SK-N-SH (cell line): ENCODE measurements around the gene DUSP6. TPM values are rescaled to one million over a fixed set of nuclear protein-coding genes. Genes with fewer than 3 reads are reported as not detected.

Experiments used
- CTCF ChIA-PET: fragments of 300-600, 350-600 bp; formaldehyde crosslinking; extraction: SDS; loops from one replicate; lab custom pipeline; 2021; lab: Yijun Ruan, JAX
- POLR2A ChIA-PET: fragments of 350-600 bp; sonication (Branson Sonifier 250); formaldehyde crosslinking; extraction: SDS; loops from one replicate; lab custom pipeline; 2020; ENCODE audit warnings: antibody characterized with exemption, inconsistent platforms; lab: Yijun Ruan, JAX
- DNase-seq: peaks from one replicate; pipeline ENCODE4 v3.0.0; 2012
- H2AFZ ChIP-seq: fragments of 200-600 bp; sonication (generic); 2 replicates; pipeline ENCODE4 v1.8.1; 2016; ENCODE audit warnings: antibody characterized with exemption, mild to moderate bottlenecking, low read depth
- H3F3A ChIP-seq: fragments of 200-600 bp; sonication (generic); replicated peaks from 2 replicates; pipeline ENCODE3; 2016; ENCODE audit warnings: antibody characterized with exemption, mild to moderate bottlenecking; ENCODE audit not compliant: insufficient read depth
- H3K27ac ChIP-seq, 2 experiments: fragments of 200-500 bp in 1 of 2; fragments of 200-600 bp in 1 of 2; sonication (Bioruptor generic) in 1 of 2; sonication (generic), shearing (Covaris generic) in 1 of 2; 2 replicates each; pipeline versions ENCODE4 v1.5.1 to v1.6.1; 2014 to 2016; ENCODE audit warnings: low read depth in 2 of 2, inconsistent platforms in 1 of 2, low read length in 1 of 2, mild to moderate bottlenecking in 1 of 2, mixed read lengths in 1 of 2
- H3K27me3 ChIP-seq: fragments of 200-600 bp; sonication (generic), shearing (Covaris generic); 2 replicates; pipeline ENCODE4 v1.6.1; 2016; ENCODE audit warnings: mixed run types; ENCODE audit not compliant: insufficient read depth
- H3K36me3 ChIP-seq, 2 experiments: fragments of 200-500 bp in 1 of 2; fragments of 200-600 bp in 1 of 2; sonication (Bioruptor generic) in 1 of 2; sonication (generic) in 1 of 2; replicated peaks in 1 of 2; 2 replicates each; pipeline versions ENCODE3 to v1.5.1; 2014 to 2016; ENCODE audit warnings: low read length in 1 of 2, mild to moderate bottlenecking in 1 of 2; ENCODE audit not compliant: insufficient read depth in 2 of 2, control insufficient read depth in 1 of 2
- H3K4me1 ChIP-seq, 2 experiments: fragments of 200-500 bp in 1 of 2; fragments of 200-600 bp in 1 of 2; sonication (Bioruptor generic) in 1 of 2; sonication (generic), shearing (Covaris generic) in 1 of 2; 2 replicates each; pipeline versions ENCODE4 v1.5.1 to v1.6.1; 2014 to 2016; ENCODE audit warnings: low read depth in 1 of 2, low read length in 1 of 2, mixed run types in 1 of 2; ENCODE audit not compliant: insufficient read depth in 2 of 2, control insufficient read depth in 1 of 2
- H3K4me2 ChIP-seq: fragments of 200-600 bp; sonication (generic), shearing (Covaris generic); 2 replicates; pipeline ENCODE4 v1.6.1; 2017; ENCODE audit warnings: mixed run types
- H3K4me3 ChIP-seq, 2 experiments: fragments of 200-500 bp in 1 of 2; fragments of 200-600 bp in 1 of 2; sonication (Bioruptor generic) in 1 of 2; sonication (generic), shearing (Covaris generic) in 1 of 2; 2 replicates each; pipeline versions ENCODE4 v1.5.1 to v1.8.1; 2014 to 2016; ENCODE audit warnings: low read depth in 2 of 2, inconsistent platforms in 1 of 2, low read length in 1 of 2, mild to moderate bottlenecking in 1 of 2, mixed read lengths in 1 of 2, moderate library complexity in 1 of 2
- H3K79me2 ChIP-seq: fragments of 200-600 bp; sonication (generic); 2 replicates; pipeline ENCODE4 v1.8.1; 2017; ENCODE audit warnings: mild to moderate bottlenecking; ENCODE audit not compliant: insufficient read depth
- H3K9ac ChIP-seq: fragments of 200-600 bp; sonication (generic); 2 replicates; pipeline ENCODE4 v1.6.1; 2017; ENCODE audit warnings: mixed run types
- H3K9me2 ChIP-seq: fragments of 200-600 bp; sonication (generic); 2 replicates; pipeline ENCODE4 v1.6.1; 2017; ENCODE audit warnings: mixed run types
- H3K9me3 ChIP-seq: fragments of 200-600 bp; sonication (generic); 2 replicates; pipeline ENCODE4 v1.6.1; 2017; ENCODE audit warnings: mixed run types, mild to moderate bottlenecking, moderate library complexity
- H4K20me1 ChIP-seq: fragments of 200-600 bp; sonication (generic); 2 replicates; pipeline ENCODE4 v1.6.1; 2017; ENCODE audit warnings: mild to moderate bottlenecking, mixed run types; ENCODE audit not compliant: insufficient read depth
- ELF1 ChIP-seq: IDR thresholded peaks from 2 replicates; pipeline ENCODE4 v1.4.0; 2012
- EP300 ChIP-seq, 2 experiments: IDR thresholded peaks; 2 replicates each; pipeline versions ENCODE4 v1.4.0 to v1.6.1; 2012; ENCODE audit warnings: borderline replicate concordance in 1 of 2, low read depth in 1 of 2, low read length in 1 of 2
- FOSL2 ChIP-seq: IDR thresholded peaks from 2 replicates; pipeline ENCODE4 v1.4.0; 2012; ENCODE audit warnings: low read depth, mild to moderate bottlenecking, moderate library complexity, borderline replicate concordance
- FOXJ3 ChIP-seq: sonication (generic); formaldehyde crosslinking; IDR thresholded peaks from 2 replicates; pipeline ENCODE4 v1.5.1; 2020; ENCODE audit warnings: mild to moderate bottlenecking, missing genetic modification reagents
- FOXM1 ChIP-seq: IDR thresholded peaks from 2 replicates; pipeline ENCODE4 v1.4.0; 2012; ENCODE audit warnings: low read depth, mild to moderate bottlenecking
- GABPA ChIP-seq: IDR thresholded peaks from 2 replicates; pipeline ENCODE4 v1.4.0; 2012; ENCODE audit warnings: low read depth, mild to moderate bottlenecking
- GATA2 ChIP-seq: sonication (generic); formaldehyde crosslinking; IDR thresholded peaks from 2 replicates; pipeline ENCODE4 v1.5.0; 2020; ENCODE audit warnings: mild to moderate bottlenecking, missing genetic modification reagents
- JUND ChIP-seq: IDR thresholded peaks from 2 replicates; pipeline ENCODE4 v1.4.0; 2012
- MAX ChIP-seq: IDR thresholded peaks from 2 replicates; pipeline ENCODE4 v1.4.0; 2012; ENCODE audit warnings: low read depth
- MXI1 ChIP-seq: IDR thresholded peaks from 2 replicates; pipeline ENCODE4 v1.6.1; 2012; ENCODE audit warnings: mild to moderate bottlenecking, low read depth, low read length, improper control_type of control experiment
- NFIC ChIP-seq: IDR thresholded peaks from 2 replicates; pipeline ENCODE4 v1.4.0; 2012; ENCODE audit warnings: borderline replicate concordance
- NRF1 ChIP-seq: IDR thresholded peaks from 2 replicates; pipeline ENCODE4 v1.6.1; 2012; ENCODE audit warnings: low read depth, mild to moderate bottlenecking, low read length
- POLR2AphosphoS5 ChIP-seq: IDR thresholded peaks from 2 replicates; pipeline ENCODE4 v1.6.1; 2012; ENCODE audit warnings: low read depth, low read length
- RAD21 ChIP-seq: IDR thresholded peaks from 2 replicates; pipeline ENCODE4 v1.6.1; 2012; ENCODE audit warnings: mild to moderate bottlenecking, low read length
- RCOR1 ChIP-seq: fragments of 150-350 bp; IDR thresholded peaks from 2 replicates; pipeline ENCODE4 v1.6.1; 2017; ENCODE audit warnings: antibody characterized with exemption, low read length
- RFX5 ChIP-seq: IDR thresholded peaks from 2 replicates; pipeline ENCODE4 v1.6.1; 2012; ENCODE audit warnings: mild to moderate bottlenecking, improper control_type of control experiment, low read length
- RXRA ChIP-seq: IDR thresholded peaks from 2 replicates; pipeline ENCODE4 v1.4.0; 2012; ENCODE audit warnings: low read depth, mild to moderate bottlenecking, borderline replicate concordance
- SMC3 ChIP-seq: IDR thresholded peaks from 2 replicates; pipeline ENCODE4 v1.6.1; 2012; ENCODE audit warnings: low read depth, low read length, improper control_type of control experiment
- TAF1 ChIP-seq: IDR thresholded peaks from 2 replicates; pipeline ENCODE4 v1.6.1; 2012; ENCODE audit warnings: low read depth, mild to moderate bottlenecking, low read length, moderate library complexity, borderline replicate concordance
- TCF12 ChIP-seq: IDR thresholded peaks from 2 replicates; pipeline ENCODE4 v1.4.0; 2012
- TEAD4 ChIP-seq: IDR thresholded peaks from 2 replicates; pipeline ENCODE4 v1.4.0; 2012; ENCODE audit warnings: mild to moderate bottlenecking, borderline replicate concordance; ENCODE audit not compliant: insufficient read depth
- USF1 ChIP-seq: IDR thresholded peaks from 2 replicates; pipeline ENCODE4 v1.4.0; 2012; ENCODE audit warnings: low read depth, borderline replicate concordance
- ZBTB33 ChIP-seq: IDR thresholded peaks from 2 replicates; pipeline ENCODE4 v1.4.0; 2012; ENCODE audit warnings: low read depth, borderline replicate concordance
- WGBS: methylation state at CpG from one replicate; pipeline ENCODE4 v1.1.6; 2017; ENCODE audit warnings: low lambda C conversion rate; 5-methylcytosine and 5-hydroxymethylcytosine counted together
- polyA plus RNA-seq, 3 experiments: library from polyadenylated mRNA; depleted of rRNA; stranded (reverse); fragments of >200 nt; gene quantifications; 2 replicates each; pipeline ENCODE4 v1.2.3, GENCODE V29; 2012

The DUSP6 gene
- polyA plus RNA-seq, 1 of the 3 experiments (the other 2 are of a cell fraction): 71.4 TPM

GRCh38 chr12:89352492-89353187 is at the start of gene DUSP6 (continued):
- peak; percentile 34; the same call in 1 of the 2 replicates for TF ChIP-seq NFIC
- peak; percentile 64 for TF ChIP-seq USF1
- no peak for TF ChIP-seq RAD21
- TF ChIP-seq MAX: peak; percentile 88
- TF ChIP-seq MXI1: peak; percentile 70
- peak; percentile 94 for TF ChIP-seq RFX5
- TF ChIP-seq FOXJ3: peak; percentile 94
- TF ChIP-seq RCOR1: no peak; the same call in 1 of the 2 replicates
- TF ChIP-seq GATA2 (CRISPR knock-in tag): no peak; the same call in 1 of the 2 replicates
- TF ChIP-seq POLR2AphosphoS5: peak; percentile 67
- peak; percentile 16; the same call in 1 of the 2 replicates for TF ChIP-seq SMC3
- TF ChIP-seq GABPA: peak; percentile 60
- no peak; the same call in 1 of the 2 replicates for TF ChIP-seq NRF1

GRCh38 chr12:89401433-89402058 is 49.2 kb upstream of the DUSP6 start:
- ChIA-PET POLR2A (no interaction called here), CTCF (no interaction called here)
- H3K4me2 ChIP-seq: no peak overlapping the region
- H3K9me3 ChIP-seq: no peaks in the 10 kb centered on the region
- no peaks in the 10 kb centered on the region for H3K36me3 ChIP-seq
- H2AFZ ChIP-seq: no peak overlapping the region
- no peak overlapping the region for H3K27ac ChIP-seq
- no peaks in the 10 kb centered on the region for H3K4me1 ChIP-seq
- no peaks in the 10 kb centered on the region for H3K79me2 ChIP-seq
- TF ChIP-seq RFX5: no peak
- TF ChIP-seq ELF1: no peak
- TF ChIP-seq TEAD4: no peak
- no peak for TF ChIP-seq MAX
- TF ChIP-seq NRF1: no peak
- no peaks in the 10 kb centered on the region for H4K20me1 ChIP-seq
- DNase-seq: no peak
- no peak overlapping the region for H3K4me3 ChIP-seq
- H3K9ac ChIP-seq: no peak overlapping the region
- H3F3A ChIP-seq: no peaks in the 10 kb centered on the region
- no peaks in the 10 kb centered on the region for H3K9me2 ChIP-seq
- 75% methylated on average over 3 of the region's 3 CpGs for WGBS
- no peaks in the 10 kb centered on the region for H3K27me3 ChIP-seq

- Histone ChIP-seq H3K9ac (no peak overlapping the region), H3K27me3 (no peaks in the 10 kb centered on the region), H3K36me3 (no peaks in the 10 kb centered on the region), H3K4me3 (no peak overlapping the region), H3K9me2 (no peaks in the 10 kb centered on the region), H3K4me1 (no peaks in the 10 kb centered on the region), H3K27ac (no peak overlapping the region), H3K79me2 (no peaks in the 10 kb centered on the region), H3K9me3 (no peaks in the 10 kb centered on the region), H3K4me2 (no peak overlapping the region), H3F3A (no peaks in the 10 kb centered on the region), H4K20me1 (no peaks in the 10 kb centered on the region), H2AFZ (no peak overlapping the region)
- DNase-seq: no peak
- TF ChIP-seq TAF1 (no peak), JUND (no peak), RAD21 (no peak), FOSL2 (no peak), MAX (no peak), GATA2 (CRISPR knock-in tag) (no peak), TCF12 (no peak), ZBTB33 (no peak), FOXM1 (no peak), POLR2AphosphoS5 (no peak), RXRA (no peak), EP300 (IDR thresholded peaks at IDR 0.05; ENCODE audit: borderline replicate concordance in 1 of 2, low read depth in 1 of 2, low read length in 1 of 2) (no peak)
- ChIA-PET POLR2A (no interaction called here), CTCF (interaction anchor here (1.4 kb wide), 1 partner anchor 20 kb away, joined by 3 read pairs; no protein-coding TSS in a partner anchor)
- 96% methylated on average over 6 of the region's 6 CpGs for WGBS
Observed at GRCh38 chr12:89400415-89400814, 48.1 kb upstream of the DUSP6 start.
